HEK293T (cell line): ENCODE measurements around the gene ZNFX1.

ENCODE experiments used
- CTCF ChIA-PET: fragments of 350-600 bp; formaldehyde crosslinking; extraction: SDS; loops from one replicate; lab custom pipeline; 2021; ENCODE audit warnings: antibody characterized with exemption, inconsistent platforms; lab: Yijun Ruan, JAX
- POLR2A ChIA-PET: fragments of 350-600 bp; formaldehyde crosslinking; extraction: SDS; loops from one replicate; lab custom pipeline; 2020; ENCODE audit warnings: antibody characterized with exemption, inconsistent platforms; lab: Yijun Ruan, JAX
- DNase-seq: peaks from one replicate; pipeline ENCODE4 v3.0.0; 2012; ENCODE audit warnings: mixed read lengths; ENCODE audit errors: extremely low spot score
- ARNT ChIP-seq: fragments of 450-650 bp; IDR thresholded peaks from 2 replicates; pipeline ENCODE4 v1.6.1; 2017; ENCODE audit warnings: mild to moderate bottlenecking
- BHLHE40 ChIP-seq: fragments of 450-650 bp; IDR thresholded peaks from 2 replicates; pipeline ENCODE4 v1.6.1; 2016; ENCODE audit warnings: mild to moderate bottlenecking, moderate library complexity, borderline replicate concordance
- CTBP1 ChIP-seq: fragments of 450-650 bp; IDR thresholded peaks from 2 replicates; pipeline ENCODE4 v1.6.1; 2016; ENCODE audit warnings: borderline replicate concordance
- ELF4 ChIP-seq: fragments of 450-650 bp; IDR thresholded peaks from 2 replicates; pipeline ENCODE4 v1.6.1; 2017; ENCODE audit warnings: antibody characterized with exemption
- FOXA1 ChIP-seq: fragments of 450-650 bp; IDR thresholded peaks from 2 replicates; pipeline ENCODE4 v1.6.1; 2016; ENCODE audit warnings: mild to moderate bottlenecking
- FOXK2 ChIP-seq: fragments of 450-650 bp; IDR thresholded peaks from 2 replicates; pipeline ENCODE4 v1.6.1; 2016; ENCODE audit warnings: mild to moderate bottlenecking
- FOXM1 ChIP-seq: fragments of 450-650 bp; IDR thresholded peaks from 2 replicates; pipeline ENCODE4 v1.6.1; 2017; ENCODE audit warnings: mild to moderate bottlenecking, borderline replicate concordance
- HDGF ChIP-seq: fragments of 450-650 bp; IDR thresholded peaks from 2 replicates; pipeline ENCODE4 v1.6.1; 2017; ENCODE audit warnings: antibody characterized with exemption, borderline replicate concordance
- L3MBTL2 ChIP-seq: fragments of 450-650 bp; conservative IDR thresholded peaks from 2 replicates; pipeline ENCODE4 v1.6.1; 2016; ENCODE audit warnings: mild to moderate bottlenecking
- LEF1 ChIP-seq: fragments of 450-650 bp; IDR thresholded peaks from 2 replicates; pipeline ENCODE4 v1.6.1; 2017; ENCODE audit warnings: mild to moderate bottlenecking, borderline replicate concordance
- NFRKB ChIP-seq: fragments of 450-650 bp; IDR thresholded peaks from 2 replicates; pipeline ENCODE4 v1.6.1; 2016; ENCODE audit warnings: mild to moderate bottlenecking, moderate library complexity
- SP1 ChIP-seq: fragments of 450-650 bp; IDR thresholded peaks from 2 replicates; pipeline ENCODE4 v1.6.1; 2017
- SUZ12 ChIP-seq: fragments of 450-650 bp; IDR thresholded peaks from 2 replicates; pipeline ENCODE4 v1.6.1; 2016; ENCODE audit warnings: mild to moderate bottlenecking
- TARDBP ChIP-seq: fragments of 450-650 bp; IDR thresholded peaks from 2 replicates; pipeline ENCODE4 v1.6.1; 2016
- ZNF384 ChIP-seq: fragments of 450-650 bp; IDR thresholded peaks from 2 replicates; pipeline ENCODE4 v1.6.1; 2016
- TF ChIP-seq, protein P1 (sequence below): fragments of 450-650 bp; IDR thresholded peaks from 2 replicates; pipeline ENCODE4 v1.6.1; 2016

The ZNFX1 gene

DNA sequence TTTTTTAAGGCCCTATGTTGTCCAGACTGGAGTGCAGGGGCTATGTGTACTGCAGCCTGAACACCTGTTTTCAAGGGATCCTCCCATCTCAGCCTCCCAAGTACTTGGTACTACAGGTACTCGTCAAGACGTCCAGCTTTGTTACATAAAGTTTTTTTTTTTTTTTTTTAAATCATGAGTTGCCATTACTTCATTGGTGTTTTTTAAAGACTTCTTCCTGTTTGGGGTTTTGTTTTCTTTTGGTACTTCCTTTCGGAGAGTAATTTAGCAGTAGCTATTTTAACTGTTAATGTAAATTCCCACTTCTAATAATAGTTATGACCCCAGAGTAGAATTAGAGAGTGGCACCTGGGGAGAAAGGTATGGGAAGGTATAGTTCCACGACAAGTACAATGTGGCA, 10.5 kb downstream of the ZNFX1 start:
- ChIA-PET POLR2A (interaction anchor here (1.3 kb wide), 1 partner anchor 10 kb away, joined by 5 read pairs; the partner anchor contains the start of gene ZNFX1), CTCF (interaction anchor here (0.6 to 1.1 kb wide), 3 partner anchors 21 to 412 kb away, joined by 3 to 6 read pairs (median 5); no protein-coding TSS in a partner anchor)
- 0 out of 2 replicates have a peak, but pooled peaks have one; percentile 8 for TF ChIP-seq ZNF384
- no peak for TF ChIP-seq ELF4
- no peak for TF ChIP-seq LEF1
- no peak for TF ChIP-seq SP1
- DNase-seq: no peak

DNA sequence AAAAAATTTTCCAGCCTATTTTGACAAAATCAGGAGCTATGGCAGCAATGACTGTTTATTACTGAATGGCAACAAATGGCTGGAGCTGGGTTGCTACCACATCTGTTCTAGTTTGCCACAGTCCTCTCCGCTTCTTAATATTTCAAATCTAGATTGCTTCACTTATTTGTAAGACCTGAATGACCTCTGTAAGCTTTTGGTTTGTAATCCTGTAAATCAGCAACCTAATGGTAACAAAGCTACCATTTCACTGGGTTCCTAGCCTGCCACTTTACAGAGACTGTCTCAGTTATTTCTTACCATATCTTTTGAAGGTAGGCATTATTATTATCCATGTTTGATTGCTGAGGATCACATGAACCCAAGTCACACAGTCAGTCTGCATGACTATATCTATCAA, 15.4 kb downstream of the ZNFX1 start:
- no peak for DNase-seq
- no peak for TF ChIP-seq HDGF
- TF ChIP-seq LEF1: no peak
- TF ChIP-seq FOXK2: no peak
- TF ChIP-seq CTBP1: no peak
- no peak for TF ChIP-seq ZNF384
- TF ChIP-seq BHLHE40: no peak
- no peak for TF ChIP-seq NFRKB
- no peak for TF ChIP-seq ELF4
- ChIA-PET POLR2A (no interaction called here), CTCF (interaction anchor here (0.6 kb wide), 1 partner anchor 10 kb away, joined by 5 read pairs; no protein-coding TSS in a partner anchor)

DNA sequence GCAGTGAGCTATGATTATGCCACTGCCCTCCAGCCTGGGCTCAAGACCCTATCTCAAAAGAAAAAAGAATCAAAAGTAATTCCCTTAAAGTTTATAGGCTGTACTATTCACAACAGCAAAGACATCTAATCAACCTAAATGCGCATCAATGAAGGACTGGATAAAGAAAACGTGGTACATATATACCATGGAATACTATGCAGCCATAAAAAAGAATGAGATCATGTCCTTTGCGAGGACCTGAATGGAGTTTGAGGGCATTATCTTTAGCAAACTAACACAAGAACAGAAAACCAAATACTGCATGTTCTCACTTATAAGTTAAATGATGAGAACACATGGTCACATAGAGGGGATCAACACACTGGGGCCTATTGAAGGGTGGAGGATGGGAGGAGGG, 16.7 kb downstream of the ZNFX1 start:
- no peak for TF ChIP-seq SP1
- no peak for TF ChIP-seq FOXA1
- TF ChIP-seq L3MBTL2: no peak
- TF ChIP-seq BHLHE40: no peak
- no peak for TF ChIP-seq ZNF384
- no peak for TF ChIP-seq CTBP1
- TF ChIP-seq SUZ12: no peak
- TF ChIP-seq, protein P1, sequence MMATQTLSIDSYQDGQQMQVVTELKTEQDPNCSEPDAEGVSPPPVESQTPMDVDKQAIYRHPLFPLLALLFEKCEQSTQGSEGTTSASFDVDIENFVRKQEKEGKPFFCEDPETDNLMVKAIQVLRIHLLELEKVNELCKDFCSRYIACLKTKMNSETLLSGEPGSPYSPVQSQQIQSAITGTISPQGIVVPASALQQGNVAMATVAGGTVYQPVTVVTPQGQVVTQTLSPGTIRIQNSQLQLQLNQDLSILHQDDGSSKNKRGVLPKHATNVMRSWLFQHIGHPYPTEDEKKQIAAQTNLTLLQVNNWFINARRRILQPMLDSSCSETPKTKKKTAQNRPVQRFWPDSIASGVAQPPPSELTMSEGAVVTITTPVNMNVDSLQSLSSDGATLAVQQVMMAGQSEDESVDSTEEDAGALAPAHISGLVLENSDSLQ: no peak
- TF ChIP-seq LEF1: no peak
- TF ChIP-seq NFRKB: no peak
- no peak for TF ChIP-seq FOXK2
- no peak for TF ChIP-seq ELF4
- POLR2A ChIA-PET: no interaction called here
- CTCF ChIA-PET: no interaction called here
- no peak for DNase-seq

DNA sequence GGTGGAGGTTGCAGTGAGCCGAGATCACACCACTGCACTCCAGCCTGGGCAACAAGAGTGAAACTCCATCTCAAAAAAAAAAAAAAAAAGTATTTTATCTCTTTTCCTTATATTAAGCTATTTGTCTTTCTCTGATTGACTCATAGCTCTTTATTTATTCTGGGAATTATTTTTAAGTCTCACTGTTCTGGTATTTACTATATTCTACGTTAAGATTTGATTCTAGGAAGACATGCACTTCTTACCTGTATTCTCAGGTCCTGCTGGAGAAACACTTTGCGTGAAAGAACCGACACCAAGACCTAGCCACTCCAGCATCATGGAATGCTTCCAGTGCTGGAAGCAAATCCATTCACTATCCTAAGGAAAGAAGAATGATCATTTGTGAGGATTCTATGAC, 17.6 kb downstream of the ZNFX1 start:
- ChIA-PET POLR2A (no interaction called here), CTCF (no interaction called here)

DNA sequence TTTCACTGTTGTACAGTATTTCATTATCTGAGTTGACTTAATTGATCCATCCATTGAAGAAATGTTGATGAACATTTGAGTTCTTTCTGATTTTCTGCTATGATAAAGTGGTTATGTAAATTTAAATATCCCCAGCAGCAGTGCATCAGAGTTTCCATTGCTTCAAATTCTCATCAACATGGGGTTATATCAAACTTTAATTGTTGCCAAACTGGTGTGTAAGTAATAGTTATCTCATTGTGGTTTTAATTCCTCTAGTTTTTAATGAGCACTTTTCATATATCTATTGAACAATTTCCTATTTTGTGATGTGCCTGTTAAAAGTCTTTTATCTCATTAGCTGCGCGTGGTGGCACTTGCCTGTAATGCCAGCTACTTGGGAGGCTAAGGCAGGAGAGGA, 18.1 kb downstream of the ZNFX1 start:
- DNase-seq: no peak
- CTCF ChIA-PET: no interaction called here
- TF ChIP-seq BHLHE40 (no peak), NFRKB (no peak), FOXA1 (no peak), ARNT (no peak), ZNF384 (no peak), FOXK2 (no peak), HDGF (no peak)
- TF ChIP-seq, protein P1: no peak
- POLR2A ChIA-PET: no interaction called here

More for the DNA sequence above, 17.6 kb downstream of the ZNFX1 start:
- no peak for DNase-seq
- TF ChIP-seq L3MBTL2 (no peak), LEF1 (no peak), ELF4 (no peak), NFRKB (no peak), BHLHE40 (no peak), CTBP1 (no peak), FOXA1 (no peak), FOXK2 (no peak), SP1 (no peak), SUZ12 (no peak), TARDBP (no peak), HDGF (no peak)
- TF ChIP-seq, protein P1: no peak

DNA sequence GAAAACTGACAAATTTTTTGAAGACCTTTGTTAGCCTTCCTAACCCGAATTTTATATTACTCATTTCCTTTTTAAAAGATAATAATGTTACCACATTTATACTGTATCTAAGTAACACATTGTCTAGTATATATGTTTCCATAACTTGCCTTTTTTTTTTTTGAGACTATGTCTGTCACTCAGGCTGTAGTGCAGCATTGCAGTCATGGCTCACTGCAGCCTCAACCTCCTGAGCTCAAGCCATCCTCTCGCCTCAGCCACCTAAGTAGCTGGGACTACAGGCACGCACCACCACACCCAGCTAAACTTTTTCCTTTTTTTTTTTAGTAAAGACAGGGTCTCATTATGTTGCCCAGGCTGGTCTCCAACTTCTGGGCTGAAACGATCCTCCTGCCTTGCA, 18.6 kb downstream of the ZNFX1 start:
- ChIA-PET POLR2A (no interaction called here), CTCF (no interaction called here)
- TF ChIP-seq FOXM1 (no peak), LEF1 (no peak), HDGF (no peak), FOXK2 (no peak), BHLHE40 (no peak), SP1 (no peak)
- no peak for DNase-seq

DNA sequence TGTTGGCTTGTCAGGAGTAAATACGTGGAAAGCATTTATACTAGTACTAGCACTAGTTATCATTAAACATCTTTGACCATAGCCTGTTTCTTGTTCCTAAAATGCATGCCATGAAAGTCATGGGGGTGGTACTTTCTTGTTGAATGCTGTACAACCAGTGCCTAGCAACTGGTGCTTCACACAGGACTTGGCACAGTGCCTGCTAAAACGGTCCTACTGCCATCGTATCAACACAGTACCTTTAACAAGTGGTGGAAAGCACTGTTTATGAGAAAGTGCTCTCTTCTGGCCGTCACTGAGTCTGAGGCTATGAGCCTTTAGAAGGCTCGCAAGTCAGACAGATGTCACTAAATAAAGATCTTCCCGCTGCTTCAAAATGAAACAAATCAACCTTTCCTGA, 21.6 kb downstream of the ZNFX1 start:
- ChIA-PET CTCF (interaction anchor here (1.4 kb wide), 1 partner anchor 10 kb away, joined by 4 read pairs; no protein-coding TSS in a partner anchor), POLR2A (no interaction called here)
- DNase-seq: no peak
- TF ChIP-seq NFRKB (no peak), TARDBP (no peak), SUZ12 (no peak), LEF1 (no peak), CTBP1 (no peak), FOXK2 (no peak), HDGF (no peak), FOXM1 (no peak), BHLHE40 (no peak), L3MBTL2 (no peak), SP1 (no peak), ZNF384 (no peak), ARNT (no peak), FOXA1 (no peak), ELF4 (no peak)
- TF ChIP-seq, protein P1: no peak
